Mammary epithelial cell (primary cell): ENCODE data around the gene HTR3C.

Experiments
- EZH2 ChIP-seq: IDR thresholded peaks from 2 replicates; pipeline ENCODE4 v1.6.1; 2012; ENCODE audit warnings: low read length, inconsistent platforms, borderline replicate concordance
- TF ChIP-seq, protein P1 (sequence below), 2 donors: IDR thresholded peaks in 1 of 2; conservative IDR thresholded peaks in 1 of 2; 2 replicates each; pipeline ENCODE4 v1.5.1; 2011 to 2012; ENCODE audit warnings: inconsistent platforms in 2 of 2, low read length in 2 of 2, mild to moderate bottlenecking in 2 of 2, control low read depth in 1 of 2, low read depth in 1 of 2; ENCODE audit not compliant: insufficient read depth in 1 of 2; ENCODE audit errors: extremely low read depth in 1 of 2

DNA sequence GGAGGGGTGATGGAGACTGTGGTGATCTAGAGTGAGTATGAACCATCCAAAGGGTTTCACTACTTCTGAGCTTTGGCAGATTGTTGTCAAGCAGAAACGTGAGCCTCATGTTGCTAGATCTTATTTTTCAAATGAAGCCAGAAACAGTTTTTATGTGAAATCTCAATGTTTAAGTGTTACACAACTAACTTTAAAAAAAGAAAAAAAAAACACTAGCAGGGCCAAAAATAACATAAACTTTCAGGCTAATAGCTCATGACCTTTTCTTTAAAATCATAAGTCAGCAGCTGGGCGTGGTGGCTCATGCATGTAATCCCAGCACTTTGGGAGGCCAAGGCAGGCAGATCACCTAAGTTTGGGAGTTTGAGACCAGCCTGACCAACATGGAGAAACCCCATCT is 23.4 kb upstream of the HTR3C start:
- TF ChIP-seq, protein P1, sequence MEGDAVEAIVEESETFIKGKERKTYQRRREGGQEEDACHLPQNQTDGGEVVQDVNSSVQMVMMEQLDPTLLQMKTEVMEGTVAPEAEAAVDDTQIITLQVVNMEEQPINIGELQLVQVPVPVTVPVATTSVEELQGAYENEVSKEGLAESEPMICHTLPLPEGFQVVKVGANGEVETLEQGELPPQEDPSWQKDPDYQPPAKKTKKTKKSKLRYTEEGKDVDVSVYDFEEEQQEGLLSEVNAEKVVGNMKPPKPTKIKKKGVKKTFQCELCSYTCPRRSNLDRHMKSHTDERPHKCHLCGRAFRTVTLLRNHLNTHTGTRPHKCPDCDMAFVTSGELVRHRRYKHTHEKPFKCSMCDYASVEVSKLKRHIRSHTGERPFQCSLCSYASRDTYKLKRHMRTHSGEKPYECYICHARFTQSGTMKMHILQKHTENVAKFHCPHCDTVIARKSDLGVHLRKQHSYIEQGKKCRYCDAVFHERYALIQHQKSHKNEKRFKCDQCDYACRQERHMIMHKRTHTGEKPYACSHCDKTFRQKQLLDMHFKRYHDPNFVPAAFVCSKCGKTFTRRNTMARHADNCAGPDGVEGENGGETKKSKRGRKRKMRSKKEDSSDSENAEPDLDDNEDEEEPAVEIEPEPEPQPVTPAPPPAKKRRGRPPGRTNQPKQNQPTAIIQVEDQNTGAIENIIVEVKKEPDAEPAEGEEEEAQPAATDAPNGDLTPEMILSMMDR (conservative IDR thresholded peaks at IDR 0.05 in 1 of 2, IDR thresholded peaks at IDR 0.05 in 1 of 2; ENCODE audit: extremely low read depth in 1 of 2, insufficient read depth in 1 of 2, low read depth in 1 of 2, low read length in 2 of 2), result no peak
- TF ChIP-seq EZH2, result no peak
